ENCODE measurements around the gene RESF1.

The RESF1 gene

GRCh38 chr12:31959701-31960391 is 631 bp downstream of the RESF1 start:
- DNase-seq: peak; percentile 69

DNA sequence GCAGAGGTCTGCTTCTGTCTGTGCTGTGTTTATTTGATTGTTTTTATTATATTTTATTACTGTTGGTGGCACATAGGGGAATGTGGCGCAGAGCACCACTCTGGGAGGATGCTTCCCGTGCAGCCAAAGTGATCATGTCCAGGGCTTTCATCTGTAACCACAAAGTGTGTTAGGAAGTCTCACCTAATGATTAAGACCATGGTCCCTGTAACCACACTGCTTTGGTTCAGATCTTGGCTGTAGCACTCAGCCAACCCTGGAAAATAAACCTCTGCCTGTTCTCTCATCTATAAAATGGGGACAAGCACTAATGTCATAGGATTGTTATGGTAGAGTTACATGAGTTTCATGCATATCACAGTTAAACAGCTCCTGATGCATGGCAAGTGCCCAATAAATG is 1.9 kb downstream of the RESF1 start:
- no peak for DNase-seq

DNA sequence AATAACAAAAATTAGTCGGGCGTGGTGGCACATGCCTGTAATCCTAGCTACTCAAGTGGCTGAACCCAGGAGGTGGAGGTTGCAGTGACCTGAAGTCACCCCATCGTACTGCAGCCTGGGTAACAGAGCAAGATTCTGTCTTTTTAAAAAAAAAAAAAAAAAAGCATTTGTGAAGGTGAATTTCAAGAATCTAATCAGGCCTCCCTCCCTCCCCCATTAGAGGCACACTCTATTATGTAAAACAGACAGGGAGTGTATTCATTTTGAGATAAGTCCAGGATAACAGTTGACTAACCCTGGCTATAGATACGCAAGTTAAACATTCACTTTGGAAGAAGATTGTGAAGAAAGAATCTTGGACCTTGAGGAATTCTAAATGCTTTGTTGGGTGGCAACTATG is 2.9 kb downstream of the RESF1 start:
- DNase-seq: no peak

- no peak for DNase-seq
Measured at GRCh38 chr12:31964280-31964679, 5.1 kb downstream of the RESF1 start.

DNA sequence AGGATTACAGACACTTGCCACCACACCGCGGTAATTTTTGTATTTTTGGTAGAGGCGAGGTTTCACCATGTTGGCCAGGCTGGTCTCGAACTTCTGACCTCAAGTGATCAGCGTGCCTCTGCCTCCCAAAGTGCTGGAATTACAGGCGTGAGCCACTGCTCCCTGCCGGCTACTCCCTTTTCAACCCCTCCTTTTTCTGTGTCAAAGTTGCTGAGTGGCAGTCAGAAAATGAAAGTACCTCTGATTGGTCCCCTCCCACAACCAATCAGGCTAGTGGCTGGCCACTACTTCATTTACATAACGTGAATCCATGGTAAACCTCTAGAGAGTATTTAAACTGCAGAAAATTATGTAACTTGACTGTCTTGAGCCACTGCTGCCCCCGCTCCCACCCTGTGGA is 5.9 kb downstream of the RESF1 start:
- DNase-seq: no peak

- no peak for DNase-seq
Measured at GRCh38 chr12:31966558-31967205, 7.5 kb downstream of the RESF1 start.

DNA sequence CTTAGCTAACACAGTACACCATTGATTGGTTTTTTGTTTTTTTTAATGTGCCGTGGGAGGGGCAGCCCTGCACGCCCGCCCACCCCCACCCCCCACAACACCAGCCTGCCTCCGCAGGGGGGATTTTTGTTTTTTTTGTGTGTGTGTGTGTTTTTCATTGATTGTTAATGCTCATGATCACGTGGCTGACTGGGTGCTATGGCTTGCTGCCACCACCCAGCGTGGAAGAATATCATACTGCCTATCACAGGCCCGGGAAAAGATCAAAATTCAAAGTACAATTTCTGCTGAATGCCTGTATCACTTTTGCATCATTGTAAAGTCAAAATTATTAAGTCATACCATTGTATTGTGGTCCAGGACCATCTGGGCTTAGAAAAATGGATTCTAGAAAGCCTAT is 8.3 kb downstream of the RESF1 start:
- DNase-seq: no peak

GRCh38 chr12:31970199-31970598 is 11.0 kb downstream of the RESF1 start:
- DNase-seq: no peak

DNA sequence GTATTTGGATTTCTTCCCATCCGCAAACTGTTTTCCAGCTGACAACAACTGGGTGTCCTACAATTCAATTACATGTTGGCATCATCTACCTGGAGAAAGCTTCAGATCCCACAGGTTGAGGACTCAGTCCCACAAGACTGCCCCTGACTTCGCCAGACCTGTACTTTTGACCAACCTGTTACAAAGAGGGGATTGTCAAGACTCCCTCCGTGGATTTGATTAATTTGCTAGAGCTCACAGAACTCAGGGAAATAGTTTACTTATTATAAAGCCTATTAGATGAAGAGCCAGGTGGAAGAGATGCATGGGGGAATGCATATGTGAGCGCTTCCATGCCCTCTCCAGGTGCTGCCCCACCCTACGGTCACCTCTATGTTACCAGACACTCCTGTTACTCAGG is 14.6 kb downstream of the RESF1 start:
- DNase-seq: no peak

- DNase-seq: no peak
Measured at GRCh38 chr12:31974673-31975072, 15.5 kb downstream of the RESF1 start.

GRCh38 chr12:31984806-31985591 is 25.8 kb downstream of the RESF1 start:
- no peak for DNase-seq

GRCh38 chr12:31985832-31986231 is 26.6 kb downstream of the RESF1 start:
- DNase-seq: no peak

GRCh38 chr12:31989571-31990362 is 30.6 kb downstream of the RESF1 start:
- DNase-seq: no peak

GRCh38 chr12:31991146-31991545 is 31.9 kb downstream of the RESF1 start:
- no peak for DNase-seq

- no peak for DNase-seq
Measured at GRCh38 chr12:31991815-31992214, 32.6 kb downstream of the RESF1 start.

GRCh38 chr12:31999692-32000091 is 40.5 kb downstream of the RESF1 start:
- no peak for DNase-seq

- DNase-seq: no peak
Measured at GRCh38 chr12:32000373-32001005, 41.3 kb downstream of the RESF1 start.

- DNase-seq: no peak
Measured at GRCh38 chr12:32002848-32003493, 43.8 kb downstream of the RESF1 start.

GRCh38 chr12:32003654-32004053 is 44.4 kb downstream of the RESF1 start:
- DNase-seq: no peak

GRCh38 chr12:32005496-32006125 is 46.4 kb downstream of the RESF1 start:
- no peak for DNase-seq
